ENCODE results near the gene FADS6.

DNA sequence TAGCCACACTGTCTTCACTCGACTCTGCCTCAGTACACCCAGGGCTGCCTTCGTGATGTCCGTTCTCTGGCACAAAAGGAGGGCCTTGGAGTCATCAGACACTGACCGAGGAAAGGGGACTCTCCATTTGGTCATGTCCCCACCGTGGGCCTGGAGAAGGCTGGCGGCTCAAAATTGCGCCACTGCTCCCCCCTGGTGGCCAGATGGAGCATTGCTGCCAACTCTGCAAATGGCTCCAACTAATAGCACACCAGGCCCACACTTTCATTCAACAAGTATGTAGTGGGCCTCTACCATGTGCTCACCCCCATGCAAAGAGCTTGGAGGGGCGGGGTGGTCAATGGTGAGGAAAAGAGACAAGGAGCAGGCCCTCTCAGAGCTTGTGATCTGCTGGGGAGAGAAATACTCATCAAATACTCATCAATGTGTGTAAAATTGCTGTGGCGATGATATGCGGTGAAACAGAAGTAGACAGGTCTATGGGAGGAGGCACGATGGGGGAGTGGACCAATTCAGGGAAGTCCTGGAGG lies 28.5 kb downstream of the FADS6 start:
- TF ChIP-seq, protein P1, sequence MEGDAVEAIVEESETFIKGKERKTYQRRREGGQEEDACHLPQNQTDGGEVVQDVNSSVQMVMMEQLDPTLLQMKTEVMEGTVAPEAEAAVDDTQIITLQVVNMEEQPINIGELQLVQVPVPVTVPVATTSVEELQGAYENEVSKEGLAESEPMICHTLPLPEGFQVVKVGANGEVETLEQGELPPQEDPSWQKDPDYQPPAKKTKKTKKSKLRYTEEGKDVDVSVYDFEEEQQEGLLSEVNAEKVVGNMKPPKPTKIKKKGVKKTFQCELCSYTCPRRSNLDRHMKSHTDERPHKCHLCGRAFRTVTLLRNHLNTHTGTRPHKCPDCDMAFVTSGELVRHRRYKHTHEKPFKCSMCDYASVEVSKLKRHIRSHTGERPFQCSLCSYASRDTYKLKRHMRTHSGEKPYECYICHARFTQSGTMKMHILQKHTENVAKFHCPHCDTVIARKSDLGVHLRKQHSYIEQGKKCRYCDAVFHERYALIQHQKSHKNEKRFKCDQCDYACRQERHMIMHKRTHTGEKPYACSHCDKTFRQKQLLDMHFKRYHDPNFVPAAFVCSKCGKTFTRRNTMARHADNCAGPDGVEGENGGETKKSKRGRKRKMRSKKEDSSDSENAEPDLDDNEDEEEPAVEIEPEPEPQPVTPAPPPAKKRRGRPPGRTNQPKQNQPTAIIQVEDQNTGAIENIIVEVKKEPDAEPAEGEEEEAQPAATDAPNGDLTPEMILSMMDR (IDR thresholded peaks at IDR 0.05 in 2 of 3, conservative IDR thresholded peaks at IDR 0.05 in 1 of 3; ENCODE audit: control insufficient read depth in 2 of 3, extremely low read depth in 1 of 3, insufficient read depth in 1 of 3, low read depth in 3 of 3, low read length in 3 of 3), result peak; percentile 91 to 98 (median 97)
- no peak for TF ChIP-seq TCF7 (IDR thresholded peaks at IDR 0.05; ENCODE audit: borderline replicate concordance)
- TF ChIP-seq EZH2 (IDR thresholded peaks at IDR 0.05; ENCODE audit: borderline replicate concordance, control insufficient read depth, low read depth, low read length), result no peak
- no peak for TF ChIP-seq POLR2AphosphoS5 (IDR thresholded peaks at IDR 0.05; ENCODE audit: low read length)
- TF ChIP-seq EP300 (IDR thresholded peaks at IDR 0.05; ENCODE audit: borderline replicate concordance in 1 of 2, control insufficient read depth in 1 of 2, low read depth in 2 of 2, low read length in 2 of 2), result no peak
- no peak for TF ChIP-seq BRCA1 (IDR thresholded peaks at IDR 0.05; ENCODE audit: low read depth, low read length)
- TF ChIP-seq SIN3A (IDR thresholded peaks at IDR 0.05; ENCODE audit: low read depth, low read length), result no peak
- TF ChIP-seq CREB1 (IDR thresholded peaks at IDR 0.05; ENCODE audit: low read depth), result no peak
- TF ChIP-seq WRNIP1 (IDR thresholded peaks at IDR 0.05; ENCODE audit: borderline replicate concordance, low read depth, low read length), result no peak
- no peak for TF ChIP-seq CHD4 (IDR thresholded peaks at IDR 0.05)
- TF ChIP-seq RAD21 (IDR thresholded peaks at IDR 0.05; ENCODE audit: insufficient read depth, low read depth, low read length), result peak; percentile 71
- no peak for TF ChIP-seq MTA2 (IDR thresholded peaks at IDR 0.05; ENCODE audit: low read depth)
- TF ChIP-seq, protein P2, sequence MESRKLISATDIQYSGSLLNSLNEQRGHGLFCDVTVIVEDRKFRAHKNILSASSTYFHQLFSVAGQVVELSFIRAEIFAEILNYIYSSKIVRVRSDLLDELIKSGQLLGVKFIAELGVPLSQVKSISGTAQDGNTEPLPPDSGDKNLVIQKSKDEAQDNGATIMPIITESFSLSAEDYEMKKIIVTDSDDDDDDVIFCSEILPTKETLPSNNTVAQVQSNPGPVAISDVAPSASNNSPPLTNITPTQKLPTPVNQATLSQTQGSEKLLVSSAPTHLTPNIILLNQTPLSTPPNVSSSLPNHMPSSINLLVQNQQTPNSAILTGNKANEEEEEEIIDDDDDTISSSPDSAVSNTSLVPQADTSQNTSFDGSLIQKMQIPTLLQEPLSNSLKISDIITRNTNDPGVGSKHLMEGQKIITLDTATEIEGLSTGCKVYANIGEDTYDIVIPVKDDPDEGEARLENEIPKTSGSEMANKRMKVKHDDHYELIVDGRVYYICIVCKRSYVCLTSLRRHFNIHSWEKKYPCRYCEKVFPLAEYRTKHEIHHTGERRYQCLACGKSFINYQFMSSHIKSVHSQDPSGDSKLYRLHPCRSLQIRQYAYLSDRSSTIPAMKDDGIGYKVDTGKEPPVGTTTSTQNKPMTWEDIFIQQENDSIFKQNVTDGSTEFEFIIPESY (IDR thresholded peaks at IDR 0.05), result no peak

Measured in GM12878 (cell line).